Karpas-422 (cell line): ENCODE results near the gene CHRNA1. TPM values are rescaled to one million over a fixed set of nuclear protein-coding genes. Genes with fewer than 3 reads are reported as not detected.

Experiments
- DNase-seq: peaks from one replicate; pipeline ENCODE4 v3.0.0-alpha.2; 2015
- H2AFZ ChIP-seq: fragments of 200-600 bp; sonication (generic); 2 replicates; pipeline ENCODE4 v1.6.1; 2014; ENCODE audit warnings: antibody characterized with exemption, low read length, mixed read lengths
- H3K27ac ChIP-seq: fragments of 200-600 bp; sonication (generic); 2 replicates; pipeline ENCODE4 v1.5.1; 2014; ENCODE audit warnings: mild to moderate bottlenecking, low read length, moderate library complexity
- H3K27me3 ChIP-seq: fragments of 200-600 bp; sonication (generic); 2 replicates; pipeline ENCODE4 v1.6.1; 2014; ENCODE audit warnings: low read length, mixed read lengths
- H3K36me3 ChIP-seq: fragments of 200-600 bp; sonication (generic); 2 replicates; pipeline ENCODE4 v1.6.1; 2014; ENCODE audit warnings: low read length, mixed read lengths; ENCODE audit not compliant: insufficient read depth
- H3K4me1 ChIP-seq: fragments of 200-600 bp; sonication (generic); 2 replicates; pipeline ENCODE4 v1.6.1; 2014; ENCODE audit warnings: mild to moderate bottlenecking, low read length, mixed read lengths
- H3K4me2 ChIP-seq: fragments of 200-600 bp; sonication (generic); 2 replicates; pipeline ENCODE4 v1.6.1; 2014; ENCODE audit warnings: low read length, low read depth, mild to moderate bottlenecking; ENCODE audit not compliant: poor library complexity, severe bottlenecking
- H3K4me3 ChIP-seq: fragments of 200-600 bp; sonication (generic); 2 replicates; pipeline ENCODE4 v1.5.1; 2014; ENCODE audit warnings: mild to moderate bottlenecking, antibody characterized with exemption, low read length, mixed read lengths
- H3K79me2 ChIP-seq: fragments of 200-600 bp; sonication (generic); 2 replicates; pipeline ENCODE4 v1.6.1; 2014; ENCODE audit warnings: mild to moderate bottlenecking, low read length, mixed read lengths
- H3K9ac ChIP-seq: fragments of 200-600 bp; sonication (generic); 2 replicates; pipeline ENCODE4 v1.6.0; 2014; ENCODE audit warnings: low read length
- H3K9me2 ChIP-seq: fragments of 200-600 bp; sonication (generic), shearing (Covaris generic); replicated peaks from 2 replicates; pipeline ENCODE4 v1.6.0; 2014; ENCODE audit warnings: mild to moderate bottlenecking, low read length, moderate library complexity; ENCODE audit not compliant: insufficient read depth
- H3K9me3 ChIP-seq: fragments of 300-700, 200-600 bp; sonication (generic); 2 replicates; pipeline ENCODE4 v1.6.1; 2014; ENCODE audit warnings: low read length, mixed read lengths
- H4K20me1 ChIP-seq: fragments of 200-600 bp; sonication (generic); 2 replicates; pipeline ENCODE4 v1.6.1; 2014; ENCODE audit warnings: mild to moderate bottlenecking, antibody characterized with exemption, low read length, low read depth; ENCODE audit not compliant: insufficient read depth
- total RNA-seq: library from RNA; depleted of rRNA; stranded (reverse); fragments of >200 nt; shearing (Covaris generic); gene quantifications from 2 replicates; pipeline ENCODE4 v1.2.3, GENCODE V29; 2014; ENCODE audit warnings: low replicate concordance

CHRNA1 gene
- total RNA-seq, 1 experiment from 2014 or later: not detected

DNA sequence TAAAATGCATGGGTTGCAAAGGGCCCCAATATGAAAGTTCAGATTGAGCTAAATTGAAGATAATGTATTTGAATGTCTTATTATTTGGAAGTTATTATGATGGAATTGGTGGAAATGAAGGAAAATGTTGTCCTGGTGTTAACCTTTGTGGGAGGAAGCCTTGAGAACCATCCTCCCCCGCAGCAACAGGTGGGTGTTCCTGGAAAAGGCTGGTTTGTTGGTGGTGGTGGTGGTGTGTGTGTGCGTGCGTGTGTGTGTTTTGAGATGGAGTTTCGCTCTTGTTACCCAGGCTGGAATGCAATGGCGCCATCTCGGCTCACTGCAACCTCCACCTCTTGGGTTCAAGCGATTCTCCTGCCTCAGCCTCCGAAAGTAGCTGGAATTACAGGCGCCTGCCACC is 36.2 kb downstream of the CHRNA1 start:
- H4K20me1 ChIP-seq: no peaks in the 10 kb centered on the region

DNA sequence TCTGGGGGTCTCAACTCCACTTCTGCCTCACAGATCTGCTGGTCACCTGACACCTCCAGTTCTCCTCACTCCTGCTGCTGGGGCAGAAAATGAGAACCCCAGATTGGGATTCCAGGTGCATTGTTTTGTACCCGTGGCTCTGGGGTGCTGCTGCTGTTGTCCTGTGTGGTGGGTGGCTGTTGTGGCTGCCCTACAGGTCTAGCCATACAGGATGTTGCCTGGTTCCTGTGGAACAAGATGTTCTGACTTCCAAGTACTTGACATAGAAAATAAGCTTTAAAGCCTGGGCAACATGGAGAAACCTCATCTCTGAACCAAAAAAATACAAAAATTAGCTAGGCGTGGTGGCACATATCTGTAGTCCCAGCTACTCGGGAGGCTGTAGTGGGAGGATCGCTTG is 38.1 kb downstream of the CHRNA1 start:
- Histone ChIP-seq H3K36me3 (no peaks in the 10 kb centered on the region), H3K27ac (no peak overlapping the region), H3K79me2 (no peaks in the 10 kb centered on the region), H3K4me1 (no peaks in the 10 kb centered on the region), H3K9ac (no peak overlapping the region), H3K4me3 (no peak overlapping the region), H3K27me3 (no peaks in the 10 kb centered on the region), H3K4me2 (no peak overlapping the region), H3K9me2 (no peaks in the 10 kb centered on the region), H4K20me1 (no peaks in the 10 kb centered on the region), H2AFZ (no peak overlapping the region), H3K9me3 (no peaks in the 10 kb centered on the region)
- DNase-seq: no peak

More for the DNA sequence above, 36.2 kb downstream of the CHRNA1 start:
- Histone ChIP-seq H3K4me1 (no peaks in the 10 kb centered on the region), H3K4me3 (no peak overlapping the region), H3K27me3 (no peaks in the 10 kb centered on the region), H3K9me2 (no peaks in the 10 kb centered on the region), H3K9ac (no peak overlapping the region), H3K4me2 (no peak overlapping the region), H3K79me2 (no peaks in the 10 kb centered on the region), H3K27ac (no peak overlapping the region), H2AFZ (no peak overlapping the region), H3K9me3 (no peaks in the 10 kb centered on the region), H3K36me3 (no peaks in the 10 kb centered on the region)
- DNase-seq: no peak

DNA sequence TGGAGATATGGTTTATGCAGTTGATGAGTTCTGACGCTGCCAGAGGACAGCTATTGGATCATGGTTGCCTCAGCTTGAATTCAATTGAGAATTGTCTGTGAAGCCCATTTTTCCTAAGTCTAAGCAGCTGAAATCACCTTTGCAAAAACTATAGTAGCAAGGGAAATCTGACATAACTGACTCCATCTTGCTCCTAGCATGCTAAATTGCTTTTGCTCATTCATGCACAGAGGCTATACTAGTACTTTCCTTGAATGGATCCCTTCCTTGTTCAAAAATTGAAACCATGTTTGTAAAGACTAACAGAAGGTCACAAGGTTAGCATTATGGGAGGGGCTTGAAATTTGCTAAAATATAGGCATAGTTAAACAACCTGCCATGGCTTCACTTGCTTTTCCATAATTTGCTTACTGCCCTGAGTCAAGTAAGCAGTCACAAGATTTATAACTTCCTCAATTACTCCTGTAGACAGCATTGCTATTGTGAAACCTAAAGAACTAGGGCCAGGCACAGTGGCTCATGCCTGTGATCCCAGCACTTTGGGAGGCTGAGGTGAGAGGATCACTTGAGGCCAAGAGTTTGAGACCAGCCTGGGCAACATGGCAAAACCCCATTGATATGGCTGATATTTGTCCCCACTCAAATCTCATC is 41.2 kb downstream of the CHRNA1 start:
- H4K20me1 ChIP-seq: no peaks in the 10 kb centered on the region
- no peaks in the 10 kb centered on the region for H3K27me3 ChIP-seq

DNA sequence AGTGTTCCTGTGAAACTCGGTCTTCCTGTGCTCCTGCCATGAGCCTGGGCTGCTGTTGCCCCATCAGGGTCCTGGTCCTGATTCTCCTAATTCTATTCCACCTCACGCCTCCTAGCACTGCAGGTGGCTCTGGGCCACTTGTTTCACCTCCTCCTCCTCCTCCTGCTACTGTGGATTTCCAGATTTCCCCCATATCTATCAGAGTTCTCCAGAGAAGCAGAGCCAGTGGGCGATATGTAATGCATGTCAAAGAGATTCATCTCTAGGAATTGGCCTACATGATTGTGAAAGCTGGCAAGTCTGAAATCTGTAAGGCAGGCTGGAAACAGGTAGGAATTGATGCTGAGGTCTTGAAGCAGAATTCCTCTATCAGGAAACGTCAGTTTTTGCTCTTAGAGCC is 45.3 kb downstream of the CHRNA1 start:
- no peak overlapping the region for H3K4me3 ChIP-seq

More for the DNA sequence above, 41.2 kb downstream of the CHRNA1 start:
- Histone ChIP-seq H2AFZ (no peak overlapping the region), H3K4me3 (no peak overlapping the region), H3K27ac (no peak overlapping the region), H3K9ac (no peak overlapping the region), H3K4me2 (no peak overlapping the region), H3K4me1 (no peaks in the 10 kb centered on the region), H3K36me3 (no peaks in the 10 kb centered on the region), H3K9me3 (no peaks in the 10 kb centered on the region), H3K9me2 (no peaks in the 10 kb centered on the region), H3K79me2 (no peaks in the 10 kb centered on the region)
- DNase-seq: no peak

DNA sequence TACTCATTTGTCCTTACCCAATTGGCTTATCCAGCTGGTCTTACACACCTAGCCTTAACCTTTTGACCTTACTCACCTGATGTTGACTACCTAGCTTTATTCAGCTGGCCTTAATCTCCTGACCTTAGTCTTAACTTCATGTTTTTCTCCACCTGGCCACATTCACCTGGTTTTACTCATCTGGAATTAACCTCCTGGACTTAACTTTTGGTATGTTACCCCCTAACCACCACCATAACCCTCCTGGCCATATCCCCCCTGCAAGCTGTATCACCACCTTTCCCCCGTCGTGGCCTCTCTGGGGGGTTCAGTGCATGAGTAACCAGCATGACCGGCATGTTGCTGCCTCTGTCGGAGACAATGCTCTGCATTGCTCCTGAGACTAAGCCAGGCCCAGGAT is 45.7 kb downstream of the CHRNA1 start:
- no peak overlapping the region for H3K27ac ChIP-seq
- no peaks in the 10 kb centered on the region for H3K27me3 ChIP-seq
- H3K9me2 ChIP-seq: no peaks in the 10 kb centered on the region
- H3K4me3 ChIP-seq: no peak overlapping the region
- DNase-seq: no peak
- no peaks in the 10 kb centered on the region for H3K79me2 ChIP-seq
- H3K36me3 ChIP-seq: no peaks in the 10 kb centered on the region
- H4K20me1 ChIP-seq: no peaks in the 10 kb centered on the region
- H3K9me3 ChIP-seq: no peaks in the 10 kb centered on the region
- H2AFZ ChIP-seq: no peak overlapping the region
- H3K4me2 ChIP-seq: no peak overlapping the region
- no peak overlapping the region for H3K9ac ChIP-seq
- H3K4me1 ChIP-seq: no peaks in the 10 kb centered on the region

More for the DNA sequence above, 45.3 kb downstream of the CHRNA1 start:
- Histone ChIP-seq H3K79me2 (no peaks in the 10 kb centered on the region), H3K9me3 (no peaks in the 10 kb centered on the region), H3K4me1 (no peaks in the 10 kb centered on the region), H3K36me3 (no peaks in the 10 kb centered on the region), H3K9me2 (no peaks in the 10 kb centered on the region), H3K27ac (no peak overlapping the region), H3K9ac (no peak overlapping the region), H4K20me1 (no peaks in the 10 kb centered on the region), H2AFZ (no peak overlapping the region), H3K27me3 (no peaks in the 10 kb centered on the region), H3K4me2 (no peak overlapping the region)
- no peak for DNase-seq

DNA sequence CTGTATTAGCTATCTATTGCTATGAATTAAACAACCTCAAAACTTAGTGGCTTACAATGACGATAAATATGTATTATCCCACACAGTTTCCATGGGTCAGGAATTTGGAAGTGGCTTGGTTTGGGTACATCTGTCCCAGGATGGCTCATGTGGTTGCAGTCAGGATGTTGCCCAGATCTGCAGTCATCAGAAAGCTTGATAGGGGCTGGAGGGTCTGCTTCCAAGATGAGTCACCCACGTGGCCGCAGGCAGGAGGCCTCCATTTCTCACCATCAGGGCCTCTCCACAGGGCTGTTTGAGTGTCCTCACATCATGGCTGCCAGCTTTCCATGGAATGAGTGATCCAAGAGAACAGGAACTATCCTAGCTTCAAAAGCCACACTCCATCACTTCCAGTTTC is 46.4 kb downstream of the CHRNA1 start:
- Histone ChIP-seq H4K20me1 (no peaks in the 10 kb centered on the region), H3K27me3 (no peaks in the 10 kb centered on the region), H3K27ac (no peak overlapping the region), H3K36me3 (no peaks in the 10 kb centered on the region), H3K4me1 (no peaks in the 10 kb centered on the region), H3K9ac (no peak overlapping the region), H3K9me2 (no peaks in the 10 kb centered on the region), H3K4me2 (no peak overlapping the region), H3K79me2 (no peaks in the 10 kb centered on the region), H3K9me3 (no peaks in the 10 kb centered on the region), H3K4me3 (no peak overlapping the region), H2AFZ (no peak overlapping the region)
- DNase-seq: no peak

DNA sequence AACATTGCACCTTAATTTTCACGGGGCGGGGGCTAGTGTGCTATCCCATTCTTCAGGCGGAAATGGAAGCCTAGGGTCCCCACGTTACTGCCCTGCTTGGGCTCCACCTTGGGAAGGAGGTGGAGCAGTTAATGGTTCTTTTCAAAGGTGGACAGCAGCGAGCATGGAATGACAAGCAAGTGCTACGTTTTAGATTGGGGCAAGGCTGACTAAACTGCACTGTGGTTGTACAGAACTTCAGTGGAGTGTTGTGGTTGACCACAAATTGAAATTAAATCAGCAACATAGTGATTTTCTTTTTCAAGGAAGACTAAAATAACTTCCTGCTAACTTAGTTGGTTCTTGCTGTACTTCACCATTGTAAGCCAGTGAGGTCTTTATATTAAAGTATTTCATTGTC is 47.0 kb downstream of the CHRNA1 start:
- no peaks in the 10 kb centered on the region for H4K20me1 ChIP-seq
- H3K79me2 ChIP-seq: no peaks in the 10 kb centered on the region
- no peaks in the 10 kb centered on the region for H3K9me3 ChIP-seq
- H2AFZ ChIP-seq: no peak overlapping the region
- no peak for DNase-seq
- H3K4me2 ChIP-seq: no peak overlapping the region
- H3K27ac ChIP-seq: no peak overlapping the region
- no peaks in the 10 kb centered on the region for H3K27me3 ChIP-seq
- no peaks in the 10 kb centered on the region for H3K36me3 ChIP-seq
- no peaks in the 10 kb centered on the region for H3K4me1 ChIP-seq
- H3K4me3 ChIP-seq: no peak overlapping the region
- H3K9me2 ChIP-seq: no peaks in the 10 kb centered on the region
- no peak overlapping the region for H3K9ac ChIP-seq

DNA sequence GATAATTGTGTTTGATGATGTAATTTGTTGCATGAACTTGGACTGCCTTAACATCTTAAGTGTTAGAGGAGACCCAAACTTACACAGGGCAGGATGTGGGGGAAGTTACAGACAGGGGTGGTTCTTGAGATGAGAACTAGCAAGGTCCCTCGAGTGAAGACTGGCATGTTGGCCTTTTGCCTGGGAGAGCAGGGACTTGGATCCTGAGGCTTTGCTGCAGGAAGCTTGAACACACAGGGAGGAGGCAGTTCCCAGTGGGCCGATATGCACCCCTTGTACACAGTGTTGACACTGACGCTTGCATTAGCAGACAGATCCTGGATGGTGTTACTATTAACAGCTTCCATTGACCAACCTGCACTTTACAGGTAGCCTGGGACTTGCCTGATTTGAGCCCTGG is 47.5 kb downstream of the CHRNA1 start:
- no peak for DNase-seq
- Histone ChIP-seq H3K27me3 (no peaks in the 10 kb centered on the region), H3K9me2 (no peaks in the 10 kb centered on the region), H3K9me3 (no peaks in the 10 kb centered on the region), H2AFZ (no peak overlapping the region), H3K79me2 (no peaks in the 10 kb centered on the region), H4K20me1 (no peaks in the 10 kb centered on the region), H3K4me2 (no peak overlapping the region), H3K4me1 (no peaks in the 10 kb centered on the region), H3K36me3 (no peaks in the 10 kb centered on the region), H3K4me3 (no peak overlapping the region), H3K9ac (no peak overlapping the region), H3K27ac (no peak overlapping the region)
